DOHH2 (cell line): ENCODE data around the gene DLGAP1.

Experiments used
- EZH2phosphoT487 ChIP-seq: fragments of 200-600 bp; sonication (generic); IDR thresholded peaks from 2 replicates; pipeline ENCODE4 v1.6.1; 2017; ENCODE audit warnings: borderline replicate concordance, mild to moderate bottlenecking, antibody characterized with exemption, low read length, moderate library complexity, mixed read lengths
- TF ChIP-seq, protein P1 (sequence below): fragments of 200-600 bp; sonication (generic); IDR thresholded peaks from one replicate; pipeline ENCODE4 v1.5.1; 2014; ENCODE audit warnings: antibody characterized with exemption, mild to moderate bottlenecking, low read depth, low read length; ENCODE audit not compliant: poor library complexity, severe bottlenecking

DNA sequence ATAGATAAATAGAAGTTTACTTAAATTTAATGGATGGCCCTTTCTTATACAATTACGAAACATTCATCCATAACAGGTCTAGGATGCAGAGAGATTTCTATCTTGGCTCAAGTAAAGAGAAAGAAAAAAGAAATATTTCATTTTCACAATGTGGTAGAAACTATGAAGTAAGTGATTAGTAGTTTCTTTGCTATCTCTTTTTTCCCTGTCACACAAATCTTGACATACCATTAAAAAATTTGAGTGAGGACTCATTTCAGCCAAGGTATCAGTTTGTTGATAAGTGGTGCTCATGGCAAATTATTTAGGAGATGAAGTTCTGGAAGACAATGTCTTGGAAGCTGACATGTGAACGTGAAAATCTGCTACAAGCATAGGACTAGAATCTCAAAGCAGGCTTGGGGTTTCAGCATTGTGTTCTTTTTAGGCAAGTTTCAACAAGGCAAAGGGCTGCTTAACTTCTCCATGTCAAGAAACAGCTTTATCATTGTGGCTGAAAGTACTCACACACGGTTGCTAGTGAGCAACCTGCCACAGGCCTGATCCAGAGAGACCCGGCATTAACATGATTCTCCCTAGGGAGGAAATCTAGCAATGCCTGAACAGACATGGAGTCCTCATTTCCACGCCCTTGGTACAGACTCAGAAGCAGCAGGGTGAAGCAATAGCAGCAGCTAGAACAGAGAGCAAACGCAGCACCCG, 414.6 kb downstream of the DLGAP1 start:
- TF ChIP-seq, protein P1, sequence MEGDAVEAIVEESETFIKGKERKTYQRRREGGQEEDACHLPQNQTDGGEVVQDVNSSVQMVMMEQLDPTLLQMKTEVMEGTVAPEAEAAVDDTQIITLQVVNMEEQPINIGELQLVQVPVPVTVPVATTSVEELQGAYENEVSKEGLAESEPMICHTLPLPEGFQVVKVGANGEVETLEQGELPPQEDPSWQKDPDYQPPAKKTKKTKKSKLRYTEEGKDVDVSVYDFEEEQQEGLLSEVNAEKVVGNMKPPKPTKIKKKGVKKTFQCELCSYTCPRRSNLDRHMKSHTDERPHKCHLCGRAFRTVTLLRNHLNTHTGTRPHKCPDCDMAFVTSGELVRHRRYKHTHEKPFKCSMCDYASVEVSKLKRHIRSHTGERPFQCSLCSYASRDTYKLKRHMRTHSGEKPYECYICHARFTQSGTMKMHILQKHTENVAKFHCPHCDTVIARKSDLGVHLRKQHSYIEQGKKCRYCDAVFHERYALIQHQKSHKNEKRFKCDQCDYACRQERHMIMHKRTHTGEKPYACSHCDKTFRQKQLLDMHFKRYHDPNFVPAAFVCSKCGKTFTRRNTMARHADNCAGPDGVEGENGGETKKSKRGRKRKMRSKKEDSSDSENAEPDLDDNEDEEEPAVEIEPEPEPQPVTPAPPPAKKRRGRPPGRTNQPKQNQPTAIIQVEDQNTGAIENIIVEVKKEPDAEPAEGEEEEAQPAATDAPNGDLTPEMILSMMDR = no peak
- no peak for TF ChIP-seq EZH2phosphoT487
